Measurements from ENCODE around the gene ZPLD1. TPM values are rescaled to one million over a fixed set of nuclear protein-coding genes. Genes with fewer than 3 reads are reported as not detected.

The ZPLD1 gene
- 0.06 TPM for polyA plus RNA-seq (2013, experiment 1 of 2; ENCODE audit: insufficient read length)
- 0.10 TPM for polyA plus RNA-seq (2013, experiment 2 of 2; ENCODE audit: insufficient read length)

DNA sequence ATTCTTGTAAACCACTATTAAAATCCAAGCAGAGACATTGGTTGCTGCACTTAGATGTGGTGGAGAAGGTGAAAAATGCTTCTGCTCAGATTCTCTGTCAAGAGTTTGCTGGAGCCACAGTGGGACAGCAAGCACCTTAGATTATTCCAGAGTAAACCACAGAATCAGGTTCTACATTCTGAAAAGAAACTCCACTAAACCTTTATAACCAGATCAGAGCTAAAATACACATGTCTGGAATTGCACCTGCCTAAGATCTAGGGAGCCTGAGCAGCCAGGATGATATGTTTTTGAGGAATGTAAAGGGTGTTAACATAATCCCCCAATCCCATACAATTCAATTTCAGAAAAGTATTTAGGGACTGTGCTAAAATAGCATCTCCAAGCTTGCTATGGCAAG, at the start of gene ZPLD1:
ZPLD1 (plus strand) TSS at position 301 of the 400 bp plus-strand sequence. CDS start 3,473 bp downstream, outside the sequence.
- DNase-seq = no peak

- DNase-seq = no peak
Observed at GRCh38 chr3:102390171-102390864, 44.5 kb upstream of the ZPLD1 start.

- no peak for DNase-seq
Observed at GRCh38 chr3:102390916-102391315, 43.9 kb upstream of the ZPLD1 start.

DNA sequence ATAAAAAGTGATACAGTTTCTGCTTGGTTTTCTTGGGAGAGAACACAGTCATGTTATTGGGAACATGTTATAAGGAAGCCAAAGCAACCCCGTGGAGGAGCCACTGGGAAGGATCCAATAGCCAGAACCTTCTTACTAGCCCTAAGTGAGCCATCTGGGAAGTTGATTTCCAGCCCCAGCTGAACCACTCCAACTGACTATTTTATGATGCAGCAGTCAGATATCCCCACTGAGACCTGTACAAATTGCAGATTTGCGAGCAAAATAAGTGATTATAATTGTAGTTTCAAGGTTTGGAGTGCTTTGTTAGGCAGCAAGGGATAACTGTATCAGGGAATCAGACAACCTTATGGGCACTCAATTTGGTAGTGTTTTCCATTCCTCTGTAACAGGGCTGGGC, 43.3 kb upstream of the ZPLD1 start:
- DNase-seq = no peak

DNA sequence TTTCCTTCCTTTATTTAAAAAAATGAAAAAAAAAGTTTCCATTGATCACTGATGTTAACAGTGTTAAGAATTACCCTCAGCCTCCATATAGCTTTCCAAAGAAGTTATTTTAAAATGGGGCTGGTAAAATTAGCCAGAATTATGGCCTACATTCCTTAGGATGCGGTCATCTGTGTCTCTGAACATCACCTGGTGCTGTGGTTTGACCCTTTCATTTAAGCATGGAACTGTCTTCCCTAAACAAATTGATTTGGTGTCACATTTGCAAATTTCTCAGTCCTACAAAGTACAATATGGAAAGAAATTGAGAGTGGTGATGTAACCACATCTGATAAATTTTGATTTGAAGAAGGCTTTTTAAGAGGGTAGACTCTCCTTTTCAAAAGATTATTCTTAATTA, 40.3 kb upstream of the ZPLD1 start:
- no peak for DNase-seq

DNA sequence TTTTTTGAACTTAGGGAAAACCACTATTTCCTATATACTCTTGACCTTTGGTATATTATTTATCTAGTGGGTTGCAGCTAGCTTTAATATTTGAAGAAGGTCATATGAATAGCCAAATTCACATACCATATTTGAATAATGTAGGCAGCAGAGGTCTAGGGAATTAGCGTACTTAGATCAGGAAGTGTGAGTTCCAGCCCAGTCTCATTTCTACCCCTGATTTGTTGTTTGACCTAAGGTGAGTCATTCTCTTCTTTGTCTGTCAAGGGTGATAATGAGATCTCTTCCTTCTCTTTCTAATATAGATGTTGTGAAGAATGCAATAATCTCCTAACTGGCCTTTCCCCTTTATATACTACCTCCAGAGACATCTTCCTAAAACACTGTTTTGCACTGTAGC, 36.6 kb upstream of the ZPLD1 start:
- no peak for DNase-seq

- DNase-seq = no peak
Observed at GRCh38 chr3:102398666-102399065, 36.1 kb upstream of the ZPLD1 start.

GRCh38 chr3:102400142-102400541, 34.7 kb upstream of the ZPLD1 start:
- DNase-seq = peak; percentile 55

DNA sequence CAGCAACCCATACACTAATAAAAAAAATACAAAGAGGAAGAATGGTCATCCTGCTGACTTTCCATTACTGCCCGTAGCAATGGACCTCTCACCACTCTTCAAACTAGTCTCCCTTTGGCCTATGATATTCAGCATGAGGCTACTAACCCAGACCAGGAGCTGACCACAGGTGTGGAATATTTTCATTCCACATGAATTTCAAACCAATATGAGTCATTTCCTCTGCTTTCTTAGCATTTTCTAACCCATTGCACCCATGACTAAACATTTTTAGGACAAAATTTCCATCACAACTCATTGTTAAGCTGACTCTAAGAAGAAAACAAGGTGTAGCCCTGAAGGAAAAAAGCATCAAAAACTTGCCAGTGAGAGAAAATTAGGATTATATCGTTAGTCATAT, 34.0 kb upstream of the ZPLD1 start:
- peak; percentile 54 for DNase-seq

DNA sequence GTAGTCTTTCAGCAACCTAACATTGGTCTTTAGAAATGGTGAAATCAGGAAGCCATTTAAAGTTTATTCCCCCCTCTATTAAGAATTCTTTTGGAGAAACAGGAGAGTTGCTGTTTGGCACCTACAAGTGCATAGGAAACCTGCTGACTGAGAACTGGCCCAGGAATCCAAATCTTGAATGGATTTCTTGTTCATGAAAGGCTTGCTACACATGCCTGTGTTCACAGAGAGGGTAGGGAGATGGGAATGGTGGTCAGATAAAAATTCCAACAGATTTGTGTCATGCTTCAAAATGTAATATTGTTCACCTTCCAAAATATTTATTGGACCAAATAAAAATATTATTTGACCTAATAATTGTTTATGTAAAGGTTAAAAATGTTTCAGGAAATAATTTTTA, 24.2 kb upstream of the ZPLD1 start:
- DNase-seq = no peak

DNA sequence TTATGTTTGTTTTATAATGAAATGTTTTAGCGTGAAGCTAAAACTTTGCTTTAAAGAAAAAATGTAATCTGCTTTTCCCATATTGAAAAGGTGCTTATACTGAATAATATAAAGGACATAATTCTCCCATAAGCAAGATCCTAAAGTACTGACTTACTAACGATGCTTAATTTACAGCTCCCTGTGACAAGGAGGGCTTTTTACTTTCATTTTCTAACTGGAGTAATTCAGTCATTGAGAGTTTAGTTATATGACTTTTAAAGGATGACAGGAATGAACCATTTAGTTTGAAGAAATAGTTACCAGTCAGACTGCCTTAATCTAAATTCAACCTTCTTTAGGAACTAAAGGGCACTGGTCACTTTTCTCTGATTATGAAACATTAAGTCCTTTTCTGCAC, 19.3 kb upstream of the ZPLD1 start:
- DNase-seq = no peak

DNA sequence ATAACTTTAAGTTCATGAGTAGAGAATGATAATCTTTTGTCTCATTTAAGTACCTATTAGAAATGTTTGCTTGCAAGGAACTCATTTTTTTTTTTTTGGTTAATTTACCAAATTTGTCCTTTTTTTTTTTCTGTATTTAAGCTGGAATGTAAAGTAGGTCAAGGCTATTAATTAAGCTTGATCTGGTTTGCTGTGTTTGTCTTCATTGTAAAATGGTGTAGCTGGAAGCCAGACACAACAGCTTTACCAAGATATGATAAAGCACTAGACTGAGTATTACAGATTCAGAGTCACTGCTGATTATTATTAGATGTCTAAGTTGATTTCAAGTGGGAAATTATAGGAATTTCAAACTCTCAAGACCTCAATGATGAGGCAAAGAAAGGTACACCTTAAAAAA, 15.0 kb upstream of the ZPLD1 start:
- no peak for DNase-seq

GRCh38 chr3:102441832-102442231, 7.0 kb downstream of the ZPLD1 start:
- DNase-seq = peak; percentile 28

DNA sequence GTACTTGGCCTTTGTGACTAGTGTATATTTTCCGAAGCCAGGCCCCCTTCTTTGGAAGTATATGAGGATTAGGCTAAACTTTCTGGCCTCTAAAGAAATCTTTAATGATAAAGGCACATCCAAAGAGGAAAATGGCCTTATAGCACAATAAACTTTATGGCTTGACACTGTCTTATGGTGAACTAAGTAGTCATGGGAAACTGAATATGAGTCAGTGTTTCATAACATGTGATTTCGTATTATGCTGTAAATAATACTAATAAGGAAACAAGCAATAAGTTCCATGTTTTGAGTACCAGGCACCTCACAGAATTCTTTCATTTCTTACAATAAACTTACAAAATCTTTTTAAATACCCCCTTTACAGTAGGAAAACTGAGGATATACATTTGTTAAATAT, 8.2 kb downstream of the ZPLD1 start:
- no peak for DNase-seq

DNA sequence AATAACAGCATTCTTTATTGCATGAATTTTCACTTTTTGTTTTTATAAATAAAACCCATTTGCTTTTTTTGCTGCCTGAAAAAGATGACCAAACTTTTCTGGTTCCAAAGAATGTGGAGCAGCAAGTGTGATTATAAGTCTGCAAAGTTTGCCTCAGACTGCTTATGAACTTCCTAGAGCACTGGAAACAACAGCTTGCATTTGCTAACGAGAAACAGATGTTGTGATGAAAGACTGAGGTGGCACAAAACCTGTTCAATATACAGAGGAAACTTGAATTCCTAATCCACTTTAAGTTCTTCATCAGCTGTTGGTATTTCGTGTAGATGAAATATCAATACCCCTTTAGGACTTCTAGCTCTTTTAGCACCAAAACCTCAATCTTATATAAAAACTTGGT, 9.3 kb downstream of the ZPLD1 start:
- peak; percentile 64 for DNase-seq

GRCh38 chr3:102447272-102447671, 12.5 kb downstream of the ZPLD1 start:
- DNase-seq = peak; percentile 25

- DNase-seq = no peak
Observed at GRCh38 chr3:102449341-102449740, 14.5 kb downstream of the ZPLD1 start.

GRCh38 chr3:102449930-102450329, 15.1 kb downstream of the ZPLD1 start:
- DNase-seq = no peak

- peak; percentile 3 for DNase-seq
Observed at GRCh38 chr3:102450976-102451375, 16.2 kb downstream of the ZPLD1 start.

- DNase-seq = no peak
Observed at GRCh38 chr3:102451543-102451942, 16.7 kb downstream of the ZPLD1 start.

DNA sequence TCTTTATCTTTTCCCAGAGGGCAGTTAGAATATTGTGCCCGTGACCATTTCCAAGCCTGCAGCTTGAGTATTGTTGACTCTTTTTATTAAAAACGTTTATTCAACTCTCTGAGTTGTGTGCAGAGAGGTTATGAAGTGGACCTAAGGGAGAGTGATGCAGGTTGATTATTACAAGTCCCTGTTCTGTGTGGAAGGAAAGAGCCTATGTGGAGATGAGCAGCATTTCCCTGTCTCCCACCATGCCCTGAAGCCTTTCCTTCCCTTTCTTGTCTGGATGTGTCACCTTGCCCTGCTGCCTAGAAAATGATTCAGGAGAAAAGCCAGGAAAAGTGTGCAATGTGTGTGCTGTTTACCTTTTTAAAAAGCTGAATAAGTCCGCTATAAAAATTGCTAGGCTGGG, 19.4 kb downstream of the ZPLD1 start:
- DNase-seq = no peak

DNA sequence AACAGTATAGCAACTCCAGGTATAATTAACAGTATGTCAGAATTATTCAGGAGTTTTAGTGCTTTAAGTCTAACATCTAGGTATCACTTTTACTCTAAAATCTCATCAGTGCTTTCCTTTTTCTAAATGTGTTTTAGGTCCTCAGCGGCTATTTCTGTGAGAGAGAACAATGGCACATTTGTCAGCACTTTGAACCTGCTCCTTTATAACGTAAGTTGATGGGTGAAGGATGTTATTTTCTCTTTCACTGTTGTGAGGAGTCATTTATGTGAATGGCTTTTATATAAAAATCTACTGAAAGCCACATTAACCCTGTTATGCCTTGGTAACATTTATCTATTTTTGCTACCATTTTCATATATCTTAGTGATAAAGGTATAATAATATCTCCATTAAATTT, 22.8 kb downstream of the ZPLD1 start:
- DNase-seq = no peak

DNA sequence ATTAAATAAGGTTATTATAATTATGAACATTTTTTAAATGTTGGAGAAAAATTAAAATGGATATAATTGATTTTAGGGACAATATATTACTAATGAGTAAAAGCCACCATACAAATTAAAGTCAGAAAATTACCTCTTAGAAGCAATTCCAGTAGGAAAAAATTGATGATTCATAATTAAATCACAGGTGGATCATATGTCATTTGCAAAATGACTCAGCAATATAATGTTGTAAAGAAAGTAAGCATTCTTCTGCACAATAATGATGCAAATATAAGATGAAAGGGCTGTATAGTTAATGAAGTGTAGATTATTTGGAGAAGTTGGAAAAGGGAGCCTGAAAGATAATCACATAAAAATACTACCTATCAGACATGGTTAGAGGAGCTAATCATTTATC, 25.8 kb downstream of the ZPLD1 start:
- DNase-seq = no peak

DNA sequence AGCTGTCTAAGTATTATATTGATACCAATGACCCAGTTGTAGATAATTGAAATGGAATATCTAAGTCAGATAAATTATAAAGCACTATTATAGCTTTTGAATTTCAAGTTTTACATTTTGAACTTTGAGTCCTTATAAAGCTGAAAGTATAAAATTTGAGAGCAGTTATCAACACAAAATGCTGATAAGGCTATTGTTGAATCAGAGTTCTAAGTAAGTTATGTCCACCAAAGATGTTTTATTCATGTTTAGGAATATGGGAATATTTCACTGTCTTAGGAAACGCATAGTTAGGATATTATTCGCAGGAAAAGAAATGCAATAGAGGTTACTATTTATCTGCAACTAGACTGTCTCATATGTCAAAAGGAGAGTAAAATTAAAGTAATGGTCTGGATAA, 29.4 kb downstream of the ZPLD1 start:
- DNase-seq = no peak

GRCh38 chr3:102466001-102466400, 31.2 kb downstream of the ZPLD1 start:
- no peak for DNase-seq
